Fibroblast of pulmonary artery (primary cell): ENCODE data around the gene MSH3.
"Not testable (repeated sequence)": the region's sequence is repeated elsewhere in the genome, so short reads cannot be mapped to it uniquely, and the experiment has no call there.

Source experiments
- DNase-seq: peaks from one replicate; pipeline ENCODE4 v3.0.0-alpha.2; 2010; ENCODE audit warnings: low read depth
- H3K4me3 ChIP-seq: replicated peaks from 2 replicates; pipeline ENCODE4 v1.5.1; 2011; ENCODE audit warnings: low read depth, mild to moderate bottlenecking, control low read depth, low read length, moderate library complexity
- TF ChIP-seq, protein P1 (sequence below): IDR thresholded peaks from 2 replicates; pipeline ENCODE4 v1.5.1; 2011; ENCODE audit warnings: mild to moderate bottlenecking, control low read depth, low read length, inconsistent platforms; ENCODE audit errors: missing control alignments

MSH3 gene

DNA sequence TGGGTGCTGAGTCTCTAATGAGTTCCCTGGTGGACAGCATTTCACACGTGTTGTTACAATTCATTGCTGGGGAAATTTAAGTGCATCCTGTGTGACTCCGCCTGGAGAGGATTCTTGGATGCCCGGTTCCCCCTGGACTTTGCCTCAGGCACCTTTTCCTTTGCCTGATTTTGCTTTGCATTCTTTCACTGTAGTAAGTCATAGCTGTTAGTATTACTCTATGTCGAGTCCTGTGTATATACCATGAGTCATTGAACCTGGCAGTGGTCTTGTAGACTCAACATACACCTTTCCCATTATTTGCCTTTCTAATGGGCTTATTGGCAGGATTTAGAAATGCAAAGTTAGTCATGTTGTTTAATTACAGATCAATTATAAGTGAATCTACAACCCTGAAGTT is 82.3 kb downstream of the MSH3 start:
- DNase-seq, result no peak
- TF ChIP-seq, protein P1, sequence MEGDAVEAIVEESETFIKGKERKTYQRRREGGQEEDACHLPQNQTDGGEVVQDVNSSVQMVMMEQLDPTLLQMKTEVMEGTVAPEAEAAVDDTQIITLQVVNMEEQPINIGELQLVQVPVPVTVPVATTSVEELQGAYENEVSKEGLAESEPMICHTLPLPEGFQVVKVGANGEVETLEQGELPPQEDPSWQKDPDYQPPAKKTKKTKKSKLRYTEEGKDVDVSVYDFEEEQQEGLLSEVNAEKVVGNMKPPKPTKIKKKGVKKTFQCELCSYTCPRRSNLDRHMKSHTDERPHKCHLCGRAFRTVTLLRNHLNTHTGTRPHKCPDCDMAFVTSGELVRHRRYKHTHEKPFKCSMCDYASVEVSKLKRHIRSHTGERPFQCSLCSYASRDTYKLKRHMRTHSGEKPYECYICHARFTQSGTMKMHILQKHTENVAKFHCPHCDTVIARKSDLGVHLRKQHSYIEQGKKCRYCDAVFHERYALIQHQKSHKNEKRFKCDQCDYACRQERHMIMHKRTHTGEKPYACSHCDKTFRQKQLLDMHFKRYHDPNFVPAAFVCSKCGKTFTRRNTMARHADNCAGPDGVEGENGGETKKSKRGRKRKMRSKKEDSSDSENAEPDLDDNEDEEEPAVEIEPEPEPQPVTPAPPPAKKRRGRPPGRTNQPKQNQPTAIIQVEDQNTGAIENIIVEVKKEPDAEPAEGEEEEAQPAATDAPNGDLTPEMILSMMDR, result no peak
- no peak overlapping the region for H3K4me3 ChIP-seq

DNA sequence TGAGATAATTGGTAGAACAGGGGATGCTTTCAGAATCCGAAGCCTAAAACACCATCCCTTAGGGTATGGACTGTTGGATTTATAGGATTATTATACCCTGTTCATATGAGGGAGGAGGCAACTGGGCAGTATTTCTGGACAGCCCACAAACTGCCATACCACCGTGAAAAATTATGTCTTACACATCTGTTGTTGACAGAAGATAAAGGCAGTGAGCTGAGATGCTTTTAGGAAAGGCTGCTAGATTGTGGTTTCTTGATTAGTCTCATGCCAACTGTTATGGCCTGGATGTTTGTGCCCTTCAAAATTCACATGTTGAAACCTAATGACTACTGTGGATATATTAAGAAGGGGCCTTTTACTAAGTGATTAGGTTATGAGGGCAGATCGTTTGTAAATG is 84.0 kb downstream of the MSH3 start:
- no peak for DNase-seq
- TF ChIP-seq, protein P1, result no peak
- no peak overlapping the region for H3K4me3 ChIP-seq

- no peak overlapping the region for H3K4me3 ChIP-seq
- TF ChIP-seq, protein P1, result no peak
- no peak for DNase-seq
Measured at GRCh38 chr5:80739057-80739456, 84.6 kb downstream of the MSH3 start.

- DNase-seq, result no peak
- TF ChIP-seq, protein P1, result no peak
- H3K4me3 ChIP-seq, result no peak overlapping the region
Measured at GRCh38 chr5:80739496-80739895, 85.0 kb downstream of the MSH3 start.

- H3K4me3 ChIP-seq, result no peak overlapping the region
- DNase-seq, result no peak
- TF ChIP-seq, protein P1, result no peak
Measured at GRCh38 chr5:80739898-80740297, 85.4 kb downstream of the MSH3 start.

GRCh38 chr5:80740488-80740887 is 86.0 kb downstream of the MSH3 start:
- DNase-seq, H3K4me3 ChIP-seq: not testable (repeated sequence)

GRCh38 chr5:80740999-80741398 is 86.5 kb downstream of the MSH3 start:
- no peak for DNase-seq
- H3K4me3 ChIP-seq, result no peak overlapping the region
- TF ChIP-seq, protein P1, result no peak

GRCh38 chr5:80744149-80744548 is 89.7 kb downstream of the MSH3 start:
- TF ChIP-seq, protein P1, result no peak
- no peak for DNase-seq
- no peak overlapping the region for H3K4me3 ChIP-seq
